IMR-90 (cell line): ENCODE results near the gene HRC. TPM values are rescaled to one million over a fixed set of nuclear protein-coding genes. Genes with fewer than 3 reads are reported as not detected.
A peak's percentile ranks its signal among the peaks of the same experiment; 100 is the strongest.

Experiments
- ATAC-seq: fragments of 200-7000 bp; cut with Tn5 transposase; 2 replicates; pipeline ENCODE4 v1.9.1; 2020; ENCODE audit warnings: low read depth, mild to moderate bottlenecking, moderate library complexity
- BruUV-seq: library from RNA; stranded (reverse); fragments of 400-500 nt; replicated peaks from 2 replicates; lab custom pipeline; 2021; lab: Mats Ljungman, UMichigan
- CTCF ChIA-PET: fragments of 300-600 bp; formaldehyde crosslinking; extraction: SDS; loops from one replicate; lab custom pipeline; 2021; ENCODE audit warnings: antibody characterized with exemption; lab: Yijun Ruan, JAX
- POLR2A ChIA-PET: fragments of 300-600 bp; sonication (Branson Sonifier 250); formaldehyde crosslinking; loops from one replicate; lab custom pipeline; 2022; ENCODE audit warnings: antibody characterized with exemption; ENCODE audit not compliant: unreplicated experiment; lab: Charles Lee
- DNase-seq: peaks from one replicate; pipeline ENCODE4 v3.0.0; 2013
- H2AFZ ChIP-seq: replicated peaks from 2 replicates; pipeline ENCODE3; 2013; ENCODE audit warnings: low read length, mild to moderate bottlenecking; ENCODE audit not compliant: poor library complexity
- H2AK5ac ChIP-seq: 2 replicates; pipeline ENCODE4 v1.6.1; 2013; ENCODE audit warnings: low read depth, low read length, inconsistent platforms
- H2AK9ac ChIP-seq: replicated peaks from 2 replicates; pipeline ENCODE3; 2013; ENCODE audit warnings: mild to moderate bottlenecking, low read depth, low read length, moderate library complexity; ENCODE audit not compliant: poor library complexity
- H2BK120ac ChIP-seq: 2 replicates; pipeline ENCODE4 v1.6.1; 2013; ENCODE audit warnings: low read depth, low read length, inconsistent platforms
- H2BK15ac ChIP-seq: 3 replicates; pipeline ENCODE4 v1.6.1; 2013; ENCODE audit warnings: low read depth, low read length, inconsistent platforms
- H2BK20ac ChIP-seq: 2 replicates; pipeline ENCODE4 v1.6.1; 2013; ENCODE audit warnings: low read depth, mild to moderate bottlenecking, inconsistent platforms, low read length, moderate library complexity
- H2BK5ac ChIP-seq: 2 replicates; pipeline ENCODE4 v1.6.1; 2013; ENCODE audit warnings: mild to moderate bottlenecking, low read depth, low read length, inconsistent platforms; ENCODE audit not compliant: poor library complexity, severe bottlenecking
- H3K14ac ChIP-seq: replicated peaks from 2 replicates; pipeline ENCODE4 v1.6.1; 2013; ENCODE audit warnings: low read depth, low read length, inconsistent platforms
- H3K18ac ChIP-seq: 2 replicates; pipeline ENCODE4 v1.6.1; 2013; ENCODE audit warnings: low read depth, low read length, control low read depth
- H3K23ac ChIP-seq: 2 replicates; pipeline ENCODE4 v1.6.1; 2013; ENCODE audit warnings: low read depth, low read length, inconsistent platforms
- H3K27ac ChIP-seq: 2 replicates; pipeline ENCODE4 v1.5.1; 2013; ENCODE audit warnings: mild to moderate bottlenecking, control low read depth, low read length; ENCODE audit not compliant: insufficient read depth
- H3K27me3 ChIP-seq: 2 replicates; pipeline ENCODE4 v1.6.1; 2013; ENCODE audit warnings: low read length; ENCODE audit not compliant: control insufficient read depth, insufficient read depth
- H3K36me3 ChIP-seq: 2 replicates; pipeline ENCODE4 v1.6.1; 2013; ENCODE audit warnings: low read length, mixed read lengths; ENCODE audit not compliant: control insufficient read depth, insufficient read depth
- H3K4ac ChIP-seq: 2 replicates; pipeline ENCODE4 v1.6.1; 2013; ENCODE audit warnings: low read depth, low read length, inconsistent platforms
- H3K4me1 ChIP-seq: 2 replicates; pipeline ENCODE4 v1.6.1; 2013; ENCODE audit warnings: low read length, mixed read lengths; ENCODE audit not compliant: control insufficient read depth, insufficient read depth
- H3K4me2 ChIP-seq: 2 replicates; pipeline ENCODE4 v1.6.1; 2013; ENCODE audit warnings: low read depth, mild to moderate bottlenecking, control low read depth, low read length, moderate library complexity
- H3K4me3 ChIP-seq: 2 replicates; pipeline ENCODE4 v1.5.1; 2013; ENCODE audit warnings: low read depth, mild to moderate bottlenecking, control low read depth, low read length, moderate library complexity; ENCODE audit not compliant: insufficient read depth
- H3K56ac ChIP-seq: 2 replicates; pipeline ENCODE4 v1.6.1; 2013; ENCODE audit warnings: low read length, inconsistent platforms; ENCODE audit not compliant: insufficient read depth; ENCODE audit errors: extremely low read depth
- H3K79me1 ChIP-seq, 2 experiments: 2 replicates each; pipeline ENCODE4 v1.6.1; 2013; ENCODE audit warnings: low read length in 2 of 2, inconsistent platforms in 1 of 2, low read depth in 1 of 2
- H3K9ac ChIP-seq: 2 replicates; pipeline ENCODE4 v1.6.1; 2013; ENCODE audit warnings: low read depth, low read length, control low read depth
- H3K9me1 ChIP-seq: 2 replicates; pipeline ENCODE4 v1.6.1; 2013; ENCODE audit warnings: low read length, inconsistent platforms; ENCODE audit not compliant: insufficient read depth
- H3K9me3 ChIP-seq: 2 replicates; pipeline ENCODE4 v1.6.1; 2013; ENCODE audit warnings: low read length; ENCODE audit not compliant: control insufficient read depth, insufficient read depth
- H4K20me1 ChIP-seq: 2 replicates; pipeline ENCODE4 v1.6.1; 2013; ENCODE audit warnings: low read length, inconsistent platforms; ENCODE audit not compliant: insufficient read depth
- H4K5ac ChIP-seq: 2 replicates; pipeline ENCODE4 v1.6.1; 2013; ENCODE audit warnings: mild to moderate bottlenecking, low read depth, low read length, control low read depth
- H4K8ac ChIP-seq, 2 experiments: 2 replicates each; pipeline ENCODE4 v1.6.1; 2013; ENCODE audit warnings: low read depth in 2 of 2, low read length in 2 of 2, control low read depth in 1 of 2, inconsistent platforms in 1 of 2
- H4K91ac ChIP-seq: 2 replicates; pipeline ENCODE4 v1.6.1; 2013; ENCODE audit warnings: low read depth, low read length, inconsistent platforms; ENCODE audit not compliant: insufficient read depth
- BHLHE40 ChIP-seq: fragments of 150-350 bp; IDR thresholded peaks from 2 replicates; pipeline ENCODE4 v1.6.1; 2016; ENCODE audit warnings: mild to moderate bottlenecking, low read depth, low read length
- CEBPB ChIP-seq: IDR thresholded peaks from 2 replicates; pipeline ENCODE4 v1.6.1; 2012; ENCODE audit warnings: low read depth, low read length, improper control_type of control experiment
- CHD1 ChIP-seq: IDR thresholded peaks from 2 replicates; pipeline ENCODE4 v1.6.1; 2012; ENCODE audit warnings: low read depth, low read length, improper control_type of control experiment
- CTCF ChIP-seq: conservative IDR thresholded peaks from 2 replicates; pipeline ENCODE4 v1.5.1; 2012; ENCODE audit warnings: mild to moderate bottlenecking, low read depth, low read length, improper control_type of control experiment
- ELK1 ChIP-seq: fragments of 150-350 bp; IDR thresholded peaks from 2 replicates; pipeline ENCODE4 v1.6.1; 2016; ENCODE audit warnings: low read depth, mild to moderate bottlenecking, low read length, moderate library complexity, borderline replicate concordance
- FOS ChIP-seq: fragments of 150-350 bp; IDR thresholded peaks from 2 replicates; pipeline ENCODE4 v1.6.1; 2016; ENCODE audit warnings: low read depth, low read length
- MAFK ChIP-seq: IDR thresholded peaks from 2 replicates; pipeline ENCODE4 v1.6.1; 2012; ENCODE audit warnings: low read depth, low read length, improper control_type of control experiment
- MAZ ChIP-seq: IDR thresholded peaks from 2 replicates; pipeline ENCODE4 v1.6.1; 2012; ENCODE audit warnings: low read depth, mild to moderate bottlenecking, low read length, improper control_type of control experiment, moderate library complexity, borderline replicate concordance
- MXI1 ChIP-seq: IDR thresholded peaks from 2 replicates; pipeline ENCODE4 v1.6.1; 2012; ENCODE audit warnings: low read depth, mild to moderate bottlenecking, low read length, moderate library complexity, borderline replicate concordance
- NFE2L2 ChIP-seq: fragments of 150-350 bp; IDR thresholded peaks from 2 replicates; pipeline ENCODE4 v1.6.1; 2016; ENCODE audit warnings: low read depth, mild to moderate bottlenecking, low read length
- RAD21 ChIP-seq: IDR thresholded peaks from 2 replicates; pipeline ENCODE4 v1.6.1; 2012; ENCODE audit warnings: low read length, improper control_type of control experiment
- RCOR1 ChIP-seq: IDR thresholded peaks from 2 replicates; pipeline ENCODE4 v1.6.1; 2012; ENCODE audit warnings: mild to moderate bottlenecking, low read length, improper control_type of control experiment; ENCODE audit not compliant: insufficient replicate concordance
- SMC3 ChIP-seq: fragments of 150-350 bp; IDR thresholded peaks from 2 replicates; pipeline ENCODE4 v1.6.1; 2016; ENCODE audit warnings: low read depth, mild to moderate bottlenecking, antibody characterized with exemption, low read length, moderate library complexity
- WGBS, 2 experiments: methylation state at CpG; one replicate each; pipeline versions ENCODE4 v1.1.5 to v1.1.7; 2013; ENCODE audit warnings: missing lambda C conversion rate in 2 of 2; ENCODE audit not compliant: insufficient read length in 1 of 2; ENCODE audit errors: extremely low coverage in 2 of 2; 5-methylcytosine and 5-hydroxymethylcytosine counted together
- dilution Hi-C: fragments of 300-500 bp; cut with HindIII; formaldehyde crosslinking; loops from one replicate; pipeline ENCODE4 v1.14.3; 2018; ENCODE audit warnings: low sequenced_read_pairs; ENCODE audit not compliant: unreplicated experiment
- in situ Hi-C: fragments of 300-500 bp; cut with MboI; formaldehyde crosslinking; loops from 3 replicates; pipeline ENCODE4 v1.14.3; 2019; ENCODE audit warnings: low sequenced_read_pairs, inconsistent platforms, mixed read lengths
- intact Hi-C: fragments of 100-400 bp; cut with micrococcal nuclease; formaldehyde crosslinking; loops from 2 replicates; pipeline ENCODE4 v1.10.0; 2022
- polyA plus RNA-seq, 3 experiments: library from polyadenylated mRNA; depleted of rRNA; stranded (reverse); fragments of >200 nt; gene quantifications; 2 replicates each; pipeline ENCODE4 v1.2.3, GENCODE V29; 2012; ENCODE audit warnings: low replicate concordance in 1 of 3
- total RNA-seq: library from RNA; depleted of rRNA; stranded (reverse); fragments of >200 nt; gene quantifications from 2 replicates; pipeline ENCODE4 v1.2.3, GENCODE V29; 2012

HRC gene
- total and polyA plus RNA-seq, 2 of the 4 experiments (the other 2 are of a cell fraction): 0.03 TPM; not detected in 1

GRCh38 chr19:49107625-49108459, 47.4 kb downstream of the HRC start:
- Histone ChIP-seq H3K27ac (no peak overlapping the region), H4K5ac (no peak overlapping the region), H3K18ac (no peak overlapping the region), H3K56ac (no peak overlapping the region), H2BK15ac (no peak overlapping the region), H3K27me3 (no peaks in the 10 kb centered on the region), H3K4me1 (no peaks in the 10 kb centered on the region), H2AK5ac (no peak overlapping the region), H2BK20ac (no peak overlapping the region), H2BK120ac (no peak overlapping the region), H4K8ac (no peak overlapping the region), H2AK9ac (no peak overlapping the region), H2AFZ (no peak overlapping the region), H3K14ac (no peak overlapping the region), H3K4me3 (no peak overlapping the region), H4K91ac (no peak overlapping the region), H2BK5ac (no peak overlapping the region), H3K9ac (no peak overlapping the region), H4K20me1 (peaks cover 38% of the 10 kb centered on the region), H3K9me3 (no peaks in the 10 kb centered on the region), H3K36me3 (peaks cover 61% of the 10 kb centered on the region), H3K79me1 (peaks cover 8 to 49% of the 10 kb centered on the region in 2 experiments; a peak in 3 of 4 replicates), H3K23ac (no peak overlapping the region), H3K9me1 (peaks cover 5% of the 10 kb centered on the region; the same call in 1 of the 2 replicates), H3K4me2 (no peak overlapping the region), H3K4ac (no peak overlapping the region)
- BruUV-seq: TSS peak; percentile 54
- no peak for DNase-seq
- ChIA-PET CTCF (no interaction called here), POLR2A (no interaction called here)
- dilution Hi-C loops: no loop called here
- WGBS, 2 experiments: 97% methylated on average over 48 of the region's 93 CpGs; no CpG with 5 or more reads in 1 of the 2 experiments
- ATAC-seq: no peak
- intact Hi-C loops: no loop called here
- in situ Hi-C loops: no loop called here
- TF ChIP-seq ELK1 (no peak), SMC3 (no peak), FOS (no peak), RCOR1 (no peak), RAD21 (no peak), MXI1 (no peak), CEBPB (no peak), NFE2L2 (no peak), MAFK (no peak), BHLHE40 (no peak), CHD1 (no peak), MAZ (no peak), CTCF (no peak)
